ENCODE data around the gene CFAP58. TPM values are rescaled to one million over a fixed set of nuclear protein-coding genes. Genes with fewer than 3 reads are reported as not detected.
A peak's percentile ranks its signal among the peaks of the same experiment; 100 is the strongest.

The CFAP58 gene
- total RNA-seq, 6 experiments from 2014 or later, result 0.10 to 2.9 (median 0.15) TPM; not detected in 2

DNA sequence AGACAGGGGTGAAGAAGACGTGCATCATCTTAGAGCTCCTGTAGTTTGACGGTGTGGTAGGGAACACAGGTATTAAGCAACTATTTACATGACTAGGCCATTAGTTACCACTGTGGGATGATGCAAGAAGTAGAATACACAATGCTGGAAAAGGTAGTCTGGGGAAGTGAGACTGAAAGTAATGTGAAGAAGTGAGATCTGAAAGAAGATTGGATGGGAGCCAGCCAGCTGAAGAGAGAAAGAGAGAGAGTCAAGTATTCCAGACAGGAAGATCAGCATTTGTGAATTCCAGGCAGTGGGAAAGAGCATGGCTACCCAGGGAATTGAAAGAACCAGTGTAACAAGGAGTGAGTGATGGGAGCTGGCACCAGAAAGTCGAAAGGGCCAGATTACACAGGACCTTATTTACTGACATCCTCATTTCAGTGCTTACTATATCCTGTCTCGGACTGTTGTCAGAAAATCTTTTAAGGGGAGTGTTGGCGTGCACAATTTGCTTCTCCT is 4.0 kb upstream of the CFAP58 start:
- TF ChIP-seq POLR2A (IDR thresholded peaks at IDR 0.05), result no peak
- TF ChIP-seq, protein P1, sequence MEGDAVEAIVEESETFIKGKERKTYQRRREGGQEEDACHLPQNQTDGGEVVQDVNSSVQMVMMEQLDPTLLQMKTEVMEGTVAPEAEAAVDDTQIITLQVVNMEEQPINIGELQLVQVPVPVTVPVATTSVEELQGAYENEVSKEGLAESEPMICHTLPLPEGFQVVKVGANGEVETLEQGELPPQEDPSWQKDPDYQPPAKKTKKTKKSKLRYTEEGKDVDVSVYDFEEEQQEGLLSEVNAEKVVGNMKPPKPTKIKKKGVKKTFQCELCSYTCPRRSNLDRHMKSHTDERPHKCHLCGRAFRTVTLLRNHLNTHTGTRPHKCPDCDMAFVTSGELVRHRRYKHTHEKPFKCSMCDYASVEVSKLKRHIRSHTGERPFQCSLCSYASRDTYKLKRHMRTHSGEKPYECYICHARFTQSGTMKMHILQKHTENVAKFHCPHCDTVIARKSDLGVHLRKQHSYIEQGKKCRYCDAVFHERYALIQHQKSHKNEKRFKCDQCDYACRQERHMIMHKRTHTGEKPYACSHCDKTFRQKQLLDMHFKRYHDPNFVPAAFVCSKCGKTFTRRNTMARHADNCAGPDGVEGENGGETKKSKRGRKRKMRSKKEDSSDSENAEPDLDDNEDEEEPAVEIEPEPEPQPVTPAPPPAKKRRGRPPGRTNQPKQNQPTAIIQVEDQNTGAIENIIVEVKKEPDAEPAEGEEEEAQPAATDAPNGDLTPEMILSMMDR (IDR thresholded peaks at IDR 0.05), result no peak
- DNase-seq (no peak), ATAC-seq (peak; percentile 72 to 79 (median 77))
- Histone ChIP-seq H3K27ac (peak overlapping the region; percentile 66 to 74 (median 67)), H3K27me3 (no peaks in the 10 kb centered on the region), H3K4me1 (peaks cover 0 to 15% (median 6%) of the 10 kb centered on the region in 4 donors), H3K36me3 (no peaks in the 10 kb centered on the region), H3K4me3 (peak overlapping the region in 1 of 3 donors; percentile 6), H3K9me3 (no peaks in the 10 kb centered on the region)
- intact Hi-C loops (cut with DNase I), result loop anchor here (5.0 kb wide), 1 partner anchor 42 kb away; no protein-coding TSS in a partner anchor
- WGBS (ENCODE audit: insufficient coverage, low coverage, low lambda C conversion rate, missing lambda C conversion rate), result 6% methylated on average over 5 of the region's 5 CpGs

DNA sequence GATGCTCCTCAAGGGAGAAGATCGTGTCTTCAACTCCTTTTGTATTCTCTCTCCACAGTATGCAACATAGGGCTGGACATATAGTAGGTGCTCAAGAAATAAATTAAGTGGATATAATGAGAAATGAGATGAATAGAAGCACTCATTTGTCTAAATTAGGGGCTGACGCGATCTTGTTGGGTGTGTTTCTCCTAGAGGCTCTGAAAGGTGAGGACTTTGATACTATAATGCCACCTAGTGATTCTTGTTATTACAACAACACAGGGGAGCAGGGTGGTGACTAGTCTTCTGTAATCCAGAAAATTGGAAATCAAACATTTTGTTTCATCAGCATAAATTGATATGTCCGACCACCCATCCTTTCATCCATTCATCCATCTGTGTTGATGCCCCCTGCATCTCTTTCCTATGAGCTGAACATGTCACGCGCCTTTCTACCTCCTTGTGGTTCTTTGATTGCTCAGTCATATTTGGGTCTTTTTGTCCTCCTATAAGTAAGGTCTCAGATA is 3.5 kb upstream of the CFAP58 start:
- TF ChIP-seq, protein P1 (IDR thresholded peaks at IDR 0.05), result peak; percentile 67 to 73 (median 70)
- TF ChIP-seq POLR2A (IDR thresholded peaks at IDR 0.05), result no peak
- Histone ChIP-seq H3K4me1 (peaks cover 0 to 15% (median 6%) of the 10 kb centered on the region in 4 donors), H3K36me3 (no peaks in the 10 kb centered on the region), H3K9me3 (no peaks in the 10 kb centered on the region), H3K27ac (peak overlapping the region; percentile 66 to 74 (median 67)), H3K4me3 (peak overlapping the region in 1 of 3 donors; percentile 6), H3K27me3 (no peaks in the 10 kb centered on the region)
- intact Hi-C loops (cut with DNase I), result no loop called here
- ATAC-seq (peak; percentile 72 to 77 (median 74)), DNase-seq (no peak)
- WGBS (ENCODE audit: insufficient coverage, low coverage, low lambda C conversion rate, missing lambda C conversion rate), result 11% methylated on average over 6 of the region's 6 CpGs

DNA sequence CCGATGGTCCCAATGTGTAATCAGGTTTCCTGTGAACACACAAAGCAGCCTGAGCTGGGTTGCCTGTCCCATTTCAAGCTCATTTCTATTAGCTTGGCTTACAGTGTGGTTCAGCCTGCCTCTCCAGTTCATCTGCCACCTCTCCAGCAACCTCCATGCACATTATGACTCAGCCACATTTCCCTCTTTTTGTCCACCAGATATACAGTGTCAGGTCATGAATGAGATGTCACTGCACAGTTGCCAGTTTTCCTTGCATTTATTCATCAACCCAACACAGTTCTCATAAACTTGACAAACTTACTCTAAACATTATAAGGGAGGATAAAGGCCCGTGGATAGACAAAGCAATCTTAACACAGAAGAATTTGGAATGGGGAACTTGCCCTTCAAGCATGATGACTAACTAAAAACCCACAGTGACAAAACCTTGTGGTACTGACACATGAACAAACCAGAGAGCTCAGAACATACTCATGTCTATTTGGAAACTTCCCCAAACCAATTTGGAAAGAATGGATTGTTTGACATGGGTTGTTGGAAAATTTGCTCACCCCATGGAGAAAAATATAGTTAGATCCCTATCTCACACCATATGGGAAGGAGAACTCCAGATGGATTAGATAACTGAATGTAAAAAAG is 2.5 kb upstream of the CFAP58 start:
- TF ChIP-seq POLR2A (IDR thresholded peaks at IDR 0.05), result no peak
- TF ChIP-seq, protein P1 (IDR thresholded peaks at IDR 0.05), result no peak
- no peak overlapping the region for H3K27ac ChIP-seq
- H3K9me3 ChIP-seq, result no peaks in the 10 kb centered on the region
- ATAC-seq (no peak), DNase-seq (no peak)
- H3K27me3 ChIP-seq, result no peaks in the 10 kb centered on the region
- 21% methylated on average over 2 of the region's 2 CpGs for WGBS (ENCODE audit: insufficient coverage, low coverage, low lambda C conversion rate, missing lambda C conversion rate)
- peaks cover 0 to 15% (median 6%) of the 10 kb centered on the region in 4 donors for H3K4me1 ChIP-seq
- intact Hi-C loops (cut with DNase I), result no loop called here
- no peak overlapping the region for H3K4me3 ChIP-seq
- no peaks in the 10 kb centered on the region for H3K36me3 ChIP-seq

DNA sequence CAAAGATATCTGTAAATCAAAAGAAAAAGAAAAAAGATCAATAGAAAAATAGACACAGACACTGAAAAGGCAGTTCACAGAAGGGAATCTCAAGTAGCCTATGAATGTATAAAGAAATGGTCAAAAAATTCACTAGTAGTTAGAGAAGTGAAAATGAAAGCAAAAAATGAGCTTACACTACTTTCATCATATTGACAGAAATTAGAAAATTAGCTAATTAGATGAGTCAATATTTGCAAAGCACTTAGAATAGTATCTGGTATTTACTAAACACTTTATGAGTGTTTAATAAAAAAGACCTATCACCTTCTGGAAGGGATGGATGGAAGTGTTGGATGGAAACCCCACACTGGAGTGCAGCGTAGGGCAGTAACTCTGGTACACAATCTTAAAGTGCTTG is 1.7 kb upstream of the CFAP58 start:
- no peak for DNase-seq
- intact Hi-C loops (cut with DNase I), result no loop called here
- Histone ChIP-seq H3K4me1 (peaks cover 0 to 15% (median 6%) of the 10 kb centered on the region in 4 donors), H3K27me3 (no peaks in the 10 kb centered on the region), H3K36me3 (no peaks in the 10 kb centered on the region), H3K4me3 (no peak overlapping the region), H3K27ac (no peak overlapping the region), H3K9me3 (no peaks in the 10 kb centered on the region)
- 100% methylated on average over 1 of the region's 1 CpG for WGBS (ENCODE audit: insufficient coverage, low coverage, low lambda C conversion rate, missing lambda C conversion rate)
- ATAC-seq, result no peak
- TF ChIP-seq POLR2A (IDR thresholded peaks at IDR 0.05), result no peak

DNA sequence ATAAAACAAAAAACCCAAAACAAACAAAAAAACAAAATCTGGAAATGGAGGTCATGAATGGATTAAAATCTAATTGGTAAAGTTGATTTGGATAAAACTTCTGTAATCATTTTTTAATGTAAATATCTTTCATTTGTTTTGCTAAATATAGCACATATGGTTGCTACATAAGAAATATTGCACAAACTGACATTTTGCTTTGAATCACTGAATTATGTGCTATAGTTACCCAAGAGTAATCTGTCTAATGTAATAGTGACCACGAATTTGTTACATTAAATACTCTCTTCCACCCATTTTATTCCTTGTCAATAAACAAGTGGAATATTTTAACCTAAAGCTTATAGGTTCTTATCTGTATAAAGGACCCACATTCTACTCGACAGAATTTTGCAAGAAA is 6.2 kb downstream of the CFAP58 start:
- TF ChIP-seq, protein P1 (IDR thresholded peaks at IDR 0.05), result no peak
- no peak for TF ChIP-seq POLR2A (IDR thresholded peaks at IDR 0.05)
- DNase-seq (no peak), ATAC-seq (no peak)
- H3K4me3 ChIP-seq, result no peak overlapping the region
- no peaks in the 10 kb centered on the region for H3K36me3 ChIP-seq
- H3K27ac ChIP-seq, result no peak overlapping the region
- H3K4me1 ChIP-seq, result no peaks in the 10 kb centered on the region
- whole genome bisulfite sequencing (ENCODE audit: insufficient coverage, low coverage, low lambda C conversion rate, missing lambda C conversion rate), result 34% methylated on average over 2 of the region's 2 CpGs
- H3K27me3 ChIP-seq, result no peaks in the 10 kb centered on the region
- H3K9me3 ChIP-seq, result no peaks in the 10 kb centered on the region
- intact Hi-C loops (cut with DNase I), result no loop called here
